Measurements from ENCODE around the gene FAAP20.

Gene FAAP20

GRCh38 chr1:2194319-2194897 is at the start of gene FAAP20:
Gene FAAP20, minus strand, starts transcription at chr1:2194772. Its CDS starts 23 bp downstream, at chr1:2194749.
- DNase-seq = peak; percentile 66 to 90 (median 81)

GRCh38 chr1:2242814-2243725 is 48.5 kb upstream of the FAAP20 start:
- peak; percentile 23 to 38 (median 32) for DNase-seq

- no peak for DNase-seq
Measured at GRCh38 chr1:2241820-2242219, 47.2 kb upstream of the FAAP20 start.

DNA sequence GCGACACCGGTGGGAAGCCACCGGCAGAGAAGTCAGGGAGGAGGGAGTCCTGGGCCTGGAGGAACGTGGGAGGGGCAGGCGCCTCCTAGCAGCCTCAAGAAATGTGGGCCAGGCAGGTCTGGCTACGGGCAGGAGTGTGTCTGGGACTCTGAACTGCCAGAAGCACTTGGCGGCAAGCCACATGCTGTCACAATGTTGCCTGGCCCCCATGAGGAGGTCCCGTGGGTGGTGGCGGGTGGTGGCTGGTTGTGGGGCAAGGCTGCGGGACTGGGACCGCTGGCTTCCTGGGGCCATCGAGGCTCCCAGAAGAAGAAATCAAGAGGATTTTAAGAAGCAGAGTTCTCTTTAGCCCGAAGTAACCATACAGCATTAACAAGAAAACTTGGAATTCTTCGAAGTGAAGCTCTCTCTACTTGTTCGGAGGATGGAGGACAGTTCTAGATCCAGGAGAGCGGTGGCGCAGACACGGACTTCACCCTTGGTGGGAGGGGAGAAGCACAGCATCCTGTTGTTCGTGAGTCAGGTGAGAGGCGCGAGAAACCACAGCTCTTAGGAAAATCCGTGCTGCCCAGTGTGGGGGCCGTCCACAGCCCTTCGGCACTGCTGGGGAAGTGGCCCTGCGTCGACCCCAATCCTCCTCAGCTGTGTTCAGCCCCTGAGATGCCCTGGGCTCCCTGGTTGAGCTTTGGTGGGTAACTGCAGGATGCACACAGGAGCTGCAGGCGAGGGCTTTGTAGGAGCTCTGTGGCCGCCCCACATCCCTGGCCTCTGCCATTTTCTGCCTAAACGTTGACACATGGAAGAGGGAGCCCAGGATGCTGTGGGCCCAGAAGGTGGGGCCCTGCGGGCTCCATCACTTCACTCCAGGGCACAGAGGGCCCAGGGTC is 45.9 kb upstream of the FAAP20 start:
- DNase-seq = peak; percentile 39 to 49 (median 45)

DNA sequence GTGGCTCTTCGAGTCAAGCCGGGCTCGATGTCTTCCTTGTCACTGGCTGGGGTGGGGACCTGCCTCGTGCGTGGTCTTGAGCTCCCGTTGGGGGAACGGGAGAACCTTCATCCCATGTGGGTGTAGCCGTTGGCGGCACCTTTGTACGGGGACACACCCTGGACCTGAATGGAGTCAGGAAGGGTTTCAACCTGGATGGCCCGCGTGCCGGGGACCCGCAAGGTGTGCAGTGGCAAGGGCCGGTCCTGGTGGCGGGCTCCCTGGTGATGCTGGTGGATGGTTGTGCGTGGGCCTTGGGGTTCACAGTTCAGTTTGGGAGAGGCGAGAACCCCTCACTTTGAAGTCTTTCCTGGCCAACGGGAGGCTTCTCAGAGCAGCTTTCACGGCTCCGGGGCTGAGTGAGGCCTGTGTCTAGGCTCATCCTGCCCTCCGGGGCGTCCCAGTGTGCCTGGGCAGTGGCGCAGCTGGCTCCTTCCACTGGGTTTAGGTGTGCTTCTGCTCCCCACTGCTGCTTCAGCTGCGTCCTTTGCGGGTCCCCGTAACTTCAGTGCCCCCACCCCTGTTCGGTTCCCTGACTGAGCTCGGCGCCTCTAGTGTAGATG is 44.9 kb upstream of the FAAP20 start:
- no peak for DNase-seq

GRCh38 chr1:2239013-2239370 is 44.4 kb upstream of the FAAP20 start:
- DNase-seq = no peak

DNA sequence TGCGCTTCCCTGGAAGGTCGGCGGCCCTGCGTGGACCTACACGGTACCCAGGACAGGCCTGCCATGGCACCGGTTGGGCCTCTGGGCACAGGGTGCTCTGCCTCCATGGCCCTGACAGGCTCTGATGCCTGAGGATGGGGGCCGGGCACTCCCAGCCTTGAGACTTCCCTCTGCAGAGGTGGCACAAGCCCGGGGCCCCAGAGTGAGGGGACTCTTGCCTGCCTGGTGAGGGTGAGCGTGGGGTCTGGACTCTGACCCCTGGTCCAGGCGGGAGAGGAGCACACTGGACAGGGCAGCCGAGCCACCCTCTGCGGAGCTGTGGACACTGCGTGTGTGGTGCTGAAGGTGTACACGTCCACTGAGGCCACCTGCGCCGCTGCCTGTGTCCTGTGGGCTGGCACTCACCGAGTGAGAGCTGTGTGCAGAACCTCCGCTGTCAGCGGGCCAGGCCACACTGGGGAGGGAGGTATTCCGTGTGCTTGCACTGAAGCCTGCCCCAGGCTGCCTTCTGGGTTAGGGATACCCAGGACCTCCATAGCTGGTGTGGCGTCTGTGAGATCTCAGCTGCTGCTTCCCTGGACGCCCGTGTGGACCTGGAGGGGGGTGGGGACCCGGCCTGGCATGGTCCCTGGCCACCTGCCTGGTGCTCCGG is 43.9 kb upstream of the FAAP20 start:
- no peak for DNase-seq

- peak; percentile 43 to 58 (median 44) for DNase-seq
Measured at GRCh38 chr1:2237773-2238172, 43.2 kb upstream of the FAAP20 start.

DNA sequence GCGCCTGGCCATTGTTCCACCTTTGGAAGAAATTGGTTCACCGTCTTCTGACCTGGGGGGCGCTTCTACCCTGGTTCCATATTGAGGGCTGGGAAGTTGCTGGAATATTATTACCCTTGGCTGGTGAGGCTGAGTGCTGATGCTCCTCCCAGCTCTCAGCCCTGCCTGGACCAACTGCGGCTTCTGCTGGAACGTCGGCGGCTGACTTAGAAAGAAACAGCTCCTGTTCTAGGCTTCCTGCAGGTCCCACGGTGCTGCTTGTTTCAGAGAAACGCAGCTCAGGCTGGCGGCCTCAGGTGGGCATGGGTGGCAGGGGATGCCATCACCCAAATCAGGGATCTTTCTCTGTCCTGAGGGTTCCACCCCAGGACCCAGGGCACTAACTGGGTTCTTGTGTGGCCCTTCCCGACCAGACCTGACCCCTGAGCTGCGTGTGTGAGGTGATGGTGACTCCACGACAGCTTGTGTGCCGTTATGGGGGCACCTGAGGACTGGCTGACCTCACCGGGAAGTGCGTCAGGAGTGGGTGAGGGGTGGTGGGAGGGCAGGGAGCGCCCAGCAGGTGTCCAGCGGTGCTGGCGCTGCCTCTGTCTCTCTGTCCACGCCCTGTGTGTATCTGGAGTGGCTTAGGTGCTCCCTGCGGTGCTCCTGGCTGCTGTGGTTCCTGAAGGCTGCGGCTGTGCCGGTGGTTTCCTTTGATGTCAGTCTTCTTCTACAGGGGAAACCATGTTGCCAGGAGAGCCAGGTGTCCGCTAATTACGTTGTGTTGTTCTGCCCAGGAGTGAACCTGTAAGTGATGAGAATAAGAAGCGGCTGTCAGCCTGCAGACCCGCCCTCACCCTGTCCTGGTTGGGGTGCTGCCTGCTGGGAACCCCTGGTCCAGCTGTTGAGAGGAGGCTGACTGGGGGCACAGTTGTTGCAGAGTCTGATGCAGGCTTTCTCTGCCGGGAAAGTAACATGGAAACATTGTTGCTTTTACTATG is 42.4 kb upstream of the FAAP20 start:
- DNase-seq = no peak

DNA sequence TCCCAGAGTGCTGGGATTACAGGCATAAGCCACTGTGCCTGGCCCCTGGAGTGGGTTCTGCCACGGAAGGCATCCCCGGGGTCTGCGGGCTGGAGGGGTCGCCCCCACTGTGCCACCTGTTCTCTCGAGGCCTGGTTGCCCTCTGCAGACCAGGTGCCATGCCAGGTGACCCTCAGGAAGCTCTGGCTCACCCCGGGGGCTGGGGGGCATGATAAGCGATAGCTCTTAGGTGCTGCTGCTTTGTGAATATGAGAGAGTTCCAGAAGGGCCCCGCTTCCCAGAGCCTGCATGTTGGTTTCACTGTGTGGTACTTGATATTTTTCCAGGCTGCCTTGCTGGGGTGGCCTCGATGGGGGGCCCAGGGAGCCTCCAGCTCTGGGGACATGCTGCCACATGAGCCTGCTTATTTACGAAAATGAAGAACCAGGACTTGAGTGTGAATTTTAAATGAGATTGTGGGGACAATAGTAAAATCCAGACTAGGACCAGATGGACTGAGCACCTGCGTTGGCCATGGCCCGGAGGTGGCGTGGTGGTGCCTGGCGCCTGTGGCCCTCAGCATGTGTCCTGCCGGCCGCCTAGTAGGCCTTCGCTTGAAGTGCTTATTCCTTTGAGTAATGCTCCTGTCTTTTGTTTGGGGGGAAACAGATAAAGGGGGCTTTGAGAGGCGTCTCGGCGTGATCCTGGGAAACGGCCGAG is 40.9 kb upstream of the FAAP20 start:
- DNase-seq = no peak

- DNase-seq = no peak
Measured at GRCh38 chr1:2234762-2235113, 40.2 kb upstream of the FAAP20 start.

- DNase-seq = peak; percentile 91 to 96 (median 92)
Measured at GRCh38 chr1:2233997-2234761, 39.6 kb upstream of the FAAP20 start.

- no peak for DNase-seq
Measured at GRCh38 chr1:2233468-2233867, 38.9 kb upstream of the FAAP20 start.

GRCh38 chr1:2232916-2233438 is 38.4 kb upstream of the FAAP20 start:
- DNase-seq = no peak

GRCh38 chr1:2232255-2232915 is 37.8 kb upstream of the FAAP20 start:
- DNase-seq = no peak

GRCh38 chr1:2231532-2232254 is 37.1 kb upstream of the FAAP20 start:
- DNase-seq = peak in 2 of 3 donors; percentile 39 to 52

GRCh38 chr1:2230781-2231531 is 36.4 kb upstream of the FAAP20 start:
- DNase-seq = no peak

All from suppressor macrophage treated with lipopolysaccharide for 1 hour (primary cell).